LNCaP clone FGC (cell line): ENCODE results near the gene SLC1A2.

Experiments
- DNase-seq: peaks from one replicate; pipeline ENCODE4 v3.0.0-alpha.2; 2011; ENCODE audit warnings: low read depth
- H3K4me3 ChIP-seq: 2 replicates; pipeline ENCODE4 v1.5.1; 2011; ENCODE audit warnings: mild to moderate bottlenecking, low read depth, low read length, control low read depth
- TF ChIP-seq, protein P1 (sequence below): IDR thresholded peaks from 2 replicates; pipeline ENCODE4 v1.5.1; 2012; ENCODE audit warnings: mild to moderate bottlenecking; ENCODE audit not compliant: control insufficient read depth, insufficient read depth; ENCODE audit errors: extremely low read depth

Gene SLC1A2

DNA sequence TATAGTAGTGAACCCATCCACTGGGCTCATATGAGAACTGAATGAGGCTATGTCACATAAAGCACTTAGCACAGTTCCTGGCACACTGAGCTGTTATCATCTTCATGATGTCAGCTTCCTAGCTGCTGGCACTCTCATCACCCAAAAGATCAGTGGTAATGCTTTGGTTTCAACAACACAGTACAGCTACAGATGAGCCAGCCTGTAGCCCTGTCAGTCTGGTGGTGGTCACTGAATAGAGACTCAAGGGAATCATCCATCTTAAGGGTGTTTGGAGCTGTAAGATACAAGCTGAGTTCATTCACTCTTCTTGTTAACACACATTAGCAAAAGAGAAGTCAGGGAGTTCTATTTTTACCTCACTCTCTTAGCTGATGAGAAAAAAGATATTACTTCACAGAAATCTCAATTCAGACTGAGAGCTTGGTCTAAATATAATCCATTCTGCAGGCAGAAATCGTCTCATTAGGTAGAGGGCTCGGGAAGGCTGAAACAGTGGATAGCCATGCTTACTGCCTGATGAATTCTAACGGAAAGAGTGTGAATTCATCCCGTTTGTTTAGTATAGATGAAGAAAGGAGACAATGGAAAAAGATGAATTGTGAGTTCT, 6.3 kb upstream of the SLC1A2 start:
- TF ChIP-seq, protein P1, sequence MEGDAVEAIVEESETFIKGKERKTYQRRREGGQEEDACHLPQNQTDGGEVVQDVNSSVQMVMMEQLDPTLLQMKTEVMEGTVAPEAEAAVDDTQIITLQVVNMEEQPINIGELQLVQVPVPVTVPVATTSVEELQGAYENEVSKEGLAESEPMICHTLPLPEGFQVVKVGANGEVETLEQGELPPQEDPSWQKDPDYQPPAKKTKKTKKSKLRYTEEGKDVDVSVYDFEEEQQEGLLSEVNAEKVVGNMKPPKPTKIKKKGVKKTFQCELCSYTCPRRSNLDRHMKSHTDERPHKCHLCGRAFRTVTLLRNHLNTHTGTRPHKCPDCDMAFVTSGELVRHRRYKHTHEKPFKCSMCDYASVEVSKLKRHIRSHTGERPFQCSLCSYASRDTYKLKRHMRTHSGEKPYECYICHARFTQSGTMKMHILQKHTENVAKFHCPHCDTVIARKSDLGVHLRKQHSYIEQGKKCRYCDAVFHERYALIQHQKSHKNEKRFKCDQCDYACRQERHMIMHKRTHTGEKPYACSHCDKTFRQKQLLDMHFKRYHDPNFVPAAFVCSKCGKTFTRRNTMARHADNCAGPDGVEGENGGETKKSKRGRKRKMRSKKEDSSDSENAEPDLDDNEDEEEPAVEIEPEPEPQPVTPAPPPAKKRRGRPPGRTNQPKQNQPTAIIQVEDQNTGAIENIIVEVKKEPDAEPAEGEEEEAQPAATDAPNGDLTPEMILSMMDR: no peak
- no peak overlapping the region for H3K4me3 ChIP-seq
- DNase-seq: no peak

DNA sequence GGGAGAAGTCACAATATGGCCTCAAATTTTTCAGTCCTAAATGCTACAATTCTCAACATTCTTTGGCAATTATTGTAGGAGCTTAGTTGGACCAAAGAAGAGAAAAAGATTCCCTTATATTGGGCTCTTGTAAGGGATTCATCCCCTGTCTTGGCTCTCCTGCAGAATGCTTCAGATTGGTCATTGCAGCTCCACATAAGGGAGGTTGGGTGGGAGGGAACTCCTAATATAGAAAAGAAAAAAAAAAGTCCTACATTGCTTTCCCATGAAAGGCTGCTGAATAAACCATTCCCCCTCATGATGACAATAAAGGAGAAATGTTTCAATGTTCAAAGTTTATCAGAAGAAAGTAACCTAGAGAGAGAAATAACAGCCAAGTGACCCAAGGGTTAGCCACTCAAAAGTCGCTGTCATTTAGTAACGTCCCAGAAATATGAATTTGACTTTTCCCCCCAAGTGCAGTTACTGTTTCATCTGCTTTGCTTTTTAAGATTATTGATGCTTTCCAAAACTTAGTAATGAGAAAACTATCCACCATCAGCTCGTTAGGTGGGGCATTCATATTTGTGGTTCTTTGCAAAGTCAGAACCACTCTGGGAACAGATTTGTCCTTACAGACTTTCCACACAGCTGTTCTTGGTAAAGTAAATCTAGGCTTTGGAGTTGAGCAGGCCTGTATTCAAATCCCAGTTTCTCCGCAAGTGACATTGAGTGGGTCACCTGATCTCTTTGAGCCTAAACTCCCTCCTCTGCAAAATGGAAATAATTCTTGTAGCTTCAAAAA, 5.0 kb upstream of the SLC1A2 start:
- TF ChIP-seq, protein P1: no peak
- no peak overlapping the region for H3K4me3 ChIP-seq
- DNase-seq: no peak

GRCh38 chr11:35420371-35420770, 1.0 kb upstream of the SLC1A2 start:
- TF ChIP-seq, protein P1: no peak
- no peak overlapping the region for H3K4me3 ChIP-seq
- no peak for DNase-seq

DNA sequence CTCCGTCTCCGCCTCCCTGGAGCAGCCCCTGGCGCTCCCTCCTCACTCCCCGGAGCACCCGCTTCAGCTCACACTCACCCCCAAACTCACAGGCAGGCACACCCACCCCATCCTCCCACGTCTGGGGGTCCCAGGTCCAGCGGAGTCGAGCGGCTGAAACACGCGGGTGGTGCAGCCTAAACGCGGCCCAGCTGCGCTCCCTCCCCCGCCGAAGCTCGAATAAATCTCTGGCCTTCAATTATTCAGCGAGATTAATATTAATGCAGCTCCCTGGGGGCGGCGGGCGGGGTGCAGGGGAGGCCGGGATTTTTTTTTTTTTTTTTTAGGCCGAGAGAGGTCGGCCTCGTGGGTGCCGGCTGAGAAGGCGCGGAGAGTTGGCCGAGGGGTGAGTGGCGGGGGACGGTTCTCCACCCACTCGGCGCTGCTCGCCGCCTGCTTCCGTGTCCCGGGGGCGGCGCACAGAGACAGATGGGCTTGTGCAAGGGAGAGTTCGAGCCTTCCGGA, 524 bp upstream of the SLC1A2 start:
- TF ChIP-seq, protein P1: no peak
- peak overlapping the region; percentile 38 for H3K4me3 ChIP-seq

GRCh38 chr11:35418282-35419183, 825 bp downstream of the SLC1A2 start:
- peak overlapping the region; percentile 38 for H3K4me3 ChIP-seq
- no peak for DNase-seq
- TF ChIP-seq, protein P1: no peak

More for the DNA sequence above, 524 bp upstream of the SLC1A2 start:
- no peak for DNase-seq

GRCh38 chr11:35415487-35415886, 3.9 kb downstream of the SLC1A2 start:
- DNase-seq: no peak

More at GRCh38 chr11:35415487-35415886, 3.9 kb downstream of the SLC1A2 start:
- TF ChIP-seq, protein P1: no peak
- no peak overlapping the region for H3K4me3 ChIP-seq
